Measurements from ENCODE around the gene TUT4.

TUT4 gene

DNA sequence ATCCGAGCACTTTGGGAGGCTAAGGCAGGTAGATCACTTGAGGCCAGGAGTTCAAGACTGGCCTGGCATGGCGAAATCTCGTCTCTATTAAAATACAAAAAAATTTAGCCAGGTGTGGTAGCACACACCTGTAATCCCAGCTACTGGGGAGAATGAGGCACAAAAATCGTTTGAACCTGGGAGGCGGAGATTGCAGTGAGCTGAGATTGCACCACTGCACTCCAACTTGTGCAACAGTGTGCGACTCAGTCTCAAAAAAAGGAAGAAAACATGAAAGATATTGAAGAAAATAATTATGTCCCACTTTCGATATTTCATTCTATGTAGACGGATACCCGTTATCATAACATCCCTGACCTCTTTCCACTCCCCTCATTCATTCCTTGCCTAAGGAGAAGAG, 19.2 kb downstream of the TUT4 start:
- DNase-seq (ENCODE audit: low read depth in 2 of 2): no peak

DNA sequence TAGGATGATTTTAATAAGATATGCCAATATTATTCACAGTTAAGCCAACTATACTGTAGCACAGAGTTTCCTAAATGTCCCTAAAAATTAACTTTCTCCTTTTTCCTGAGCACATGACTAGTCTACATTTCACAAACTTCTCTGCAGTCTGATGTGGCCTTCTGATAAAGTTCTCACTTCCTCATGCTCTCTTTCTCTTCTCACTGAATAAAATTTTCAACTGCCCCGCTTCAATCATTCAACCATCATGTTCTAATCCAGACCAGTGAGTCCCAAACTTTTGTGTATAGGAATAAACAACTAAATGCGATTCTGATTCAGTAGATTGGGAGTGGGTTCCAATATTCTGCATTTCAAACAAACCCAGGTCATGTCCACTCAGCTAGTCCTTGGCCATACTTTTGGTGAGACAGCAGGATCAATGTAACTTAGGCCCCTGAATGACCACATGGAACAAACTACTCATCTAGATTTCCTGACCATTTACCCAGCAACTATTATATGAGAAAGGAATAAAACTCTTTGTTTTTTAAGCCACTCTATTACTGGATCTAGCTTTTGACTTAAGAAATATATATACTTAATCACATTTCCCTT, 20.1 kb downstream of the TUT4 start:
- DNase-seq (ENCODE audit: low read depth in 2 of 2): no peak

DNA sequence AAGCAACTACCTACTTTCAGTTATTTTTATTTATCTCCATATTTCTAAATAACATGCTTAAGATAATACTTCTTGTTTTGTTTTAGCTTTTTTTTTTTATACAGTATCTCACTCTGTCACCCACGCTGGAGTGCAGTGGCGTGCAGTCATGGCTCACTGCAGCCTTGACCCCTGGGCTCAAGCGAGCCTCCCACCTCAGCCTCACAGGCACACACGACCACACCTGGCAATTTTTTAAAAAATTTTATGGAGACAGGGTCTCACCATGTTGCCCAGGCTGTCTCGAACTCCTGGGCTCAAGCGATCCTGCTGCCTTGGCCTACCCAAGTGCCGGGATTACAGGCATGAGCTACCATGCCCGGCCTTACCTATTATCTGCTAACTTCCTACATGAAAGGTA, 20.6 kb downstream of the TUT4 start:
- no peak for DNase-seq (ENCODE audit: low read depth in 2 of 2)

DNA sequence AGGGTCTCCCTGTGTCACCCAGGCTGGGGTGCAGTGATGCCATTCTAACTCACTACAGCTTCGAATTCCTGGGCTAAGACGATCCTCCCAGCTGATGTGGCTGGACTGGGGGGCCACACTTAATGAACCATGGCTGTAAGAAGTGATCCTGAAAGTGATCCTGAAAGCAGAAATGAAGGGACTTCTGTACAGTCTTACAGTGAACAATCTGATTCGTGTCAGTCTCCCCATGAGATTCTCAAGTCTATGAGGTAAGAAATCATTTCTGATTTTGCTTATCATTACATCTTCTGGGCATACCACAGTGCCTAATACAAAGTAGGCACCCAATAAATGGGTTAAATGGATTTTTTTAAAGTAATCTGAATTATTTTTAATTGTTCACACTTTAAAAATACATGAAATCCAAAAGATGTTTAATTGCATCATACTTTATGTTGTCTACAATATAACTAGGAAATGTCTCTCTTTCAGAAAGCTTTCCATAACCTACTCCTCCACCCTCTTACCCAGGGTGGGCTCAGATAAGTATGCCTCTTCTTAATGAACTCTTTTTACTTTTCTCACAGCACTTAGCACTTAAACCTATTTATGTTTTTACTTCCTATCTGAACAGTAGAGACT, 21.5 kb downstream of the TUT4 start:
- no peak for DNase-seq (ENCODE audit: low read depth in 2 of 2)

DNA sequence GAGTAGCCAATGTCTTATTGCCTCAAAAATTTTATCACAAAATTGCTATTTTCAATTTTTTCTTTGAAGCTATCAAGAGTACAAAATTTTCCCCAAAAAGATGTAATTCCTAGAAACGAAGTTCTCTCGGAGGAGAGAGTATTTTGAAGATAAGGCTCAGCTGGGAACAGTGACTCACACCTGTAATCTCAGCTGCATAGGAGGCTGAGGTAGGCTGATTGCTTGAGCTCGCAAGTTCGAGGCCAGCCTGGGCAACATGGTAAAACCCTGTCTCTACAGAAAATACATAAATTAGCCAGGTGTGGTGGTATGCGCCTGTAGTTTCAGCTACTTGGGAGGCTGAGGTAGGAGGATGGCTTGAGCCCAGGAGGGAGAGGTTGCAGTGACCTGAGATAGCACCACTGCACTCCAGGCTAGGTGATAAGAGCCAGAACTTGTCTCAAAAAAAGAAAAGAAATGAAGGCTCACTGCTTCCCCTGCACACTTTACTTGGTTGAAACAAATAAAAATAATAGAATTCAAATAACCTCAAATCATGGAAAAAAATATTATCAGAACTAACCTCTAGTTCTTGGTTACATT, 22.2 kb downstream of the TUT4 start:
- DNase-seq (ENCODE audit: low read depth in 2 of 2): no peak

DNA sequence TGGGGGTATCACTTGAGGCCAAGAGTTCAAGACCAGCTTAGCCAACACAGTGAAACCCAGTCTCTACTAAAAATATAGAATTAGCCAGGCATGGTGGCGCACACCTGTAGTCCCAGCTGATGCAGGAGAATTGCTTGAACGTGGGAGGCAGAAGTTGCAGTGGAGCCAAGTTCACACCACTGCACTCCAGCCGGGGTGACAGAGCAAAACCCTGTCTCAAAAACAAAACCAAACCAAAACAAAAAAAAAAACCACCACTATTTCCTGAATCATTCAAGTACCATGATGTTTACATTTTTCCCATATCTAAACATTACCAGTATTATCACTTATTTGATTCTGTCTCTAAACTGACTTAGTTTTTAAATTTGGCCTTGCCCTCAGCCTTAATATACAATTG, 29.5 kb downstream of the TUT4 start:
- no peak for DNase-seq (ENCODE audit: low read depth in 2 of 2)

- peak; percentile 24 for DNase-seq (ENCODE audit: low read depth in 2 of 2)
Measured at GRCh38 chr1:52520148-52520547, 32.7 kb downstream of the TUT4 start.

- no peak for DNase-seq (ENCODE audit: low read depth in 2 of 2)
Measured at GRCh38 chr1:52518962-52519361, 33.9 kb downstream of the TUT4 start.

DNA sequence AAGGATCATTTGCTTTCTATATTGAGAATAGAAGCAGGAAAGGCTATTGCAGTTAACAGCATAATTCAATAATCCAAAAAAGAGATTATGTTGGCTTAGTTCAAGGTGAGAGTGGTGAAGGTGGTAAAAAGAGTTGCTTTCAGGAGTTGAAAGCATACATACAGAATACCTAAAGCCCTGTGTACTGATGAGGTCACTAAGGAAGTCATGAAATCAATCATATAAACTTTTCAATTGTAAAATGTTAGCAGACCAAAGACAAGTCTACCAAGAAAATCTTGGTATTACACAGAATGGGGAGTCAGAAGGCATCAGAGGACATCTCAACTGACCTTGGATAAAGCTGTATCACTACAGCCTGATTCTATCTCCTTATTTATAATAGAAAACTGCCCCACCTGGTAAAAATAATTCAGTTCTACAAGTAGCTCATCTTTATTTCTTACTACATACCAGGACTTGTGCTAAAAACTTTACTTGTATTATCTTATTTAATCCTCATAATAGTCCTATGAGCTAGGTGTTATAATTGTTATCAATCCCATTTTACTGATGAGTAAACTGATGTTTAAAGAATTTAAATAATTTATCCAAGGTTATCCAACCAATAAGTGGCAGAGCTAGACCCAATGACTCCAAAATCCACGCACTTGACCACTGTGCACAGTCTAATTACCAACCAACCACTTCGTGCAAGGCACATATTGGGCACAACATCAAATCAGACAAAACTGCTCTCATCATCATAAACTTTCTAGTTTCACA, 40.9 kb downstream of the TUT4 start:
- DNase-seq (ENCODE audit: low read depth in 2 of 2): no peak

DNA sequence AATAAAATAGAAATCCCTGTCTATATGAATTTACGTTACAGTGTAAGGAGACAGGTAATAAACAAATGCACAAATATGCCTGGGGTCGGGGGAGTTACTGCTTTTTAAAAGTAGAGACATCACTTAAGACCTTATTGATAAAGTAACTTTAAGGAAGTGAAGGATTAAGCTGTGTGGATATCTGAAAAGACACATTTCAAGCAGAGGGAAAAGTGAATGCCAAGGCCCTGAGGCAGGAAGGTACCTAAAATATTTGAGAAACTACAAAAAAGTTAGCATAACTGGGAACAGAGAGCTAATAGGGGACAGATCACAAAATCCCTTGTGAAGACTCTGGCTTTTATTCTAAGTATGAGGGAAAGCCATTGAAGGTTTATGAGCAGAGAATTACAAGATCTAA, 41.5 kb downstream of the TUT4 start:
- DNase-seq (ENCODE audit: low read depth in 2 of 2): no peak

DNA sequence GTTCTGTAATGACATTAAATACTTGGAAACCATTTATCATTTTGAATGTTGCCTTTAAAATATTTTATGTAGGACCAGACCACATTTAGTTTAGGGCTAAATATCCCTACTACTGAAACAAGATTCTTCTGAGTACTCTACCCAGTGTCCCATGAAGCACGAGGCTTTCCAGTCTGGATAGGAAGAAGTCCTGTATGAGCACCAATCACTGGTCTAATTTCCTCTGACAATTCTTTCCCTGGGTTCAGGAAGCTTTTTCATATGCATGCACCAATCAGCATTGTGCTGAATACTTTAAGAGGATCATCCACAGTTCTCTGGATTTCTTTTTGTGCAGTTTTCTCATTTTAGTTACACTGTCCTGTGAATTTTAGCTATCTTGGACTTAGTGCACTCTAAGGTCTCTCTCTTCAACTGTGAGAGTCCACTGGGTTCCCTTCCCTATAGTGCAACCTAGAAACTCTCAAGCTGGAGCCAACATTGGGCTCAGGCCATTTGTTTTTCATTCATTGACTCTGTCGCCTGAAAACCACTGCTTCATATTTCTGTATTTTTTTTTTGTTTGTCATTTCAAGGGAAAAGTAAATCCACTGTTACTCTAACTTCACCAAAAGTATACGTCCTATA, 45.9 kb downstream of the TUT4 start:
- no peak for DNase-seq (ENCODE audit: low read depth in 2 of 2)

DNA sequence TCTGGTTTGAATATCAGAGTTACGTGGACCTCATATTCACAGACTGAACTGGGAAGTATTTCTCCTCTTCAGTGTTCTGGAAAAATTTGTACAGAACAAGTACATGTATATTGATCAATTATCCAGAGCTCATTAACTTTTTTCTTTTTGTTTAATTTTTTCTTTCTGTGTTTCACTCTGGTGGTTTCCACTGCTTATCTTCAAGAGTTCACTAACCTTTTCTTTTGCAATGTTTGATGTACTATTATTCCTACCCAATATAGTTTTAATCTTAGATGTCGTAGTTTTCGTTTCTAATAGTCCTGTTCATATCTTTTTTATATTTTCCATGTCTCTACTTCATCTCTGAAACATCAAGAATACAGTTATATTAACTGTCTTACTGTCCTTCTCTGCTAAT, 46.5 kb downstream of the TUT4 start:
- no peak for DNase-seq (ENCODE audit: low read depth in 2 of 2)

DNA sequence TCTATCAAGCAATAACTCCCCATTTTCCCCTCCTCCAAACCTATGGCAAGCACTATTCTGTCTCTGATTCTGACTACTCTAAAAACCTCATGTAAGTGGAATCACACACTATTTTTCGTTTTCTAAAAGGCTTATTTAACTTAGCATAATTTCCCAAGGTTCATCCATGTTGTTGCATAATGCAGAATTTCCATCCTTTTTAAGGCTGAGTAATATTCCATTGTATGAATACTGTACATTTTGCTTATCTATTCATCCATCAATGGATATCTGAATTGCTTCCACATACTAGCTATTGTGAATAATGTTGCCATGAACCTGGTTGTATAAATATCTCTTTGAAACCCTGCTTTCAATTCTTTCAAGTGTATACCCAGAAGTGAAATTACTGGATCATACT, 48.2 kb downstream of the TUT4 start:
- no peak for DNase-seq (ENCODE audit: low read depth in 2 of 2)

- DNase-seq (ENCODE audit: low read depth in 2 of 2): no peak
Measured at GRCh38 chr1:52503706-52504105, 49.2 kb downstream of the TUT4 start.

GRCh38 chr1:52502789-52503188, 50.1 kb downstream of the TUT4 start:
- DNase-seq (ENCODE audit: low read depth in 2 of 2): no peak

DNA sequence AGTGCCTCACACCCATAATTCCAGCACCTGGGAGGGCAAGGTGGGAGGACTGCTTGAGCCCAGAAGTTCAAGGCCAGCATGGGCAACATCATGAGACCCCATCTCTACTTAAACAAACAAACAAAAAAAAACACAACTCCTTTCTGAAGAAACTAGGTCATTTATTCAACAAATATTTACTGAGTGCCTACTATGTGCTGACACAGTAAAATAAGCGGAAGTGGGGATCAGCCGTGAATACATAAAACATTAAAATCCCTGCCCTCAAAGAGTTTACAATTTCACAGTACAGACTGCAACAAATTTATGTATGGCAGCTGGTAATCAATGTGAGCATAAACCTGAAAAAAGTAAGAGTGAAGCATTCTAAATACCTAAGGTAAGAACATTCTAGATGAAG, 65.3 kb downstream of the TUT4 start:
- no peak for DNase-seq (ENCODE audit: low read depth in 2 of 2)

- no peak for DNase-seq (ENCODE audit: low read depth in 2 of 2)
Measured at GRCh38 chr1:52482326-52483004, 70.4 kb downstream of the TUT4 start.

GRCh38 chr1:52479076-52479475, 73.8 kb downstream of the TUT4 start:
- DNase-seq (ENCODE audit: low read depth in 2 of 2): no peak

GRCh38 chr1:52477876-52478275, 75.0 kb downstream of the TUT4 start:
- DNase-seq (ENCODE audit: low read depth in 2 of 2): no peak

- DNase-seq (ENCODE audit: low read depth in 2 of 2): no peak
Measured at GRCh38 chr1:52476943-52477342, 75.9 kb downstream of the TUT4 start.

- no peak for DNase-seq (ENCODE audit: low read depth in 2 of 2)
Measured at GRCh38 chr1:52474807-52475206, 78.1 kb downstream of the TUT4 start.

- DNase-seq (ENCODE audit: low read depth in 2 of 2): no peak
Measured at GRCh38 chr1:52473039-52473438, 79.9 kb downstream of the TUT4 start.
